ENCODE measurements around the gene OR1S1.
"Not testable (repeated sequence)": the region's sequence is repeated elsewhere in the genome, so short reads cannot be mapped to it uniquely, and the experiment has no call there.

The OR1S1 gene

DNA sequence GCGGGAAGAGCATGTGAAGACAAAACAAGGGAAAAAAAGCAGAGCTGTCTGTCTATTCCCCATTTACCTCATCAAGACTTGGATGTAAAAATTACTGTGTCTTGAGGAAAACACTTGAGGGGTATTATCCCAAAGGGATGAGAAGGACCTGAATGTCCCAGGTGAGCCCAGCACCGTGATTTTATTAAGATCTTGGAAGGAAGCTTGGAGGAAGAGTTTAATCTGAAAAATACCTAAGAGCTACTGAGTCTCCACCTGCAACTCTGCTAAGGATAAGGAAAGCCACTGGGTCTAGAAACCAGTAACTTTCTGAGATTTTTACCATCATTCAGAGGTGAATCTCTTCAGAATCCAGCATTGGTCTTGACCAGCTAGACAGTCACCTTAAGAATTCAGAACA lies at the start of gene OR1S1:
TSS of gene OR1S1 (plus strand) at position 301 of the 400 bp plus-strand sequence.
- not testable (repeated sequence) for DNase-seq (ENCODE audit: low read depth in 2 of 2)

DNA sequence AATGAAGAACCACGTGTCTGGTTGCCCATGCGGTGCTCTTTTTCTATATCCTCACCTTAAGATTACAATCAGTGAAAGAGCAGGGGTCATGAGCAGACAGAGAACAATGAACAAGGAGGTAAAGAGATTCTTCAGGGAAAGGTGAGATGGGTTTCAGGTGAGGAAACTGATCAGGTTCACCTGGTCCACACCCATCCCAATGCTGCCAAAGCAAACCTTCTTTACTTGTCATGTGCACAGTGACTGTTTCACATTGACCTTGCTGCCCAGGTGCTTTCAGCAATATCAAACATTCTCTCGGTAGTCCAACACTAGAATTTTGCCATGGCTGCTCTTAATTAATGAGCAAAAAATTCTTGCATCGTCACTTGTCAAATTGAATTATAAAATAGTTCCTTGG lies 48.1 kb upstream of the OR1S1 start:
- DNase-seq (ENCODE audit: low read depth in 2 of 2) = no peak

DNA sequence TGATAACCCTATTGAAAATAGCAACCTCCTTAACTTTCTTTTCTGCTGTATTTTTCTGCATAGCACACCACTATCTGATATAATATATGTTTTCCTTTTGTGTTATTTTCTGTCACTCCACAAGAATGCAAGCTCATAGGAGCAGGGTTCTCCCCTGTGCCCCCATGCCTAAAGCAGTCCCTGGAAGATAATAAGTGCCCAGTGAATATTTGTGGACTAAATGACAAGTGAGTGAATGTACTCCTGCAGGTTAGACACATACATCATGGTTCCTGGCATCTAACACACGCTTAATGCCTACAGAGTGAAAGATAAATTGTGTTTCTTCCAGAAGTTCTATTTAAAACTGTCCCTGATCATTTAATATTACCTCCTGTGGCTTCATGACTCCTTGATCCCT lies 47.5 kb upstream of the OR1S1 start:
- DNase-seq (ENCODE audit: low read depth in 2 of 2) = no peak

DNA sequence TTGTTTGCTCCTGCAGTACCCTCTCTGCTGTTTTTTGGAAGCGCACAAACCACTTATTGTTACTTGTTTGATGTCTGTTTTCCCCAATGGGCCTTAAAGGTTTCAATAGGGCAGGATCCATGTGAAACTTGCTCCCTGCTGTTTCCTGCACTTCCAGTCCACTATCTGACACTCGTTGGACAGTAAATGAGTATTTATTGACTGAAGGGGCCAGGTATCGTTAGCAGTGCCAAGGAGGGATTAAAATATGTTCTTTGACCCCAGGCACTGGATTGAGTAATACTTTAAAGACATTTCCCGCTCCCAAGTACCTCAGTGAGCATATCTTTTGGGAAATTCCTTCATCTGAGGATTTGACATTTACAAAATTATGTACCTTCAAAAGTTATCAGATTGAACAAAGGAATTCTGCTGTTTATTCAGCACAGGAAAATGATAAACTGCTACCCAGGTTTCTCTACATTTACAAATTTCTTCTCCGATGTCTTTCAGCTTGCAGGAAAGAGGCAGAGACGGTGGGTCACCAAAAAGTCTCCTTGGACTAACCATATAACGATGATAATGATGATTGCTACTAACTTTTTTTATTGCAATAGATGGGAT lies 46.9 kb upstream of the OR1S1 start:
- DNase-seq (ENCODE audit: low read depth in 2 of 2) = no peak

DNA sequence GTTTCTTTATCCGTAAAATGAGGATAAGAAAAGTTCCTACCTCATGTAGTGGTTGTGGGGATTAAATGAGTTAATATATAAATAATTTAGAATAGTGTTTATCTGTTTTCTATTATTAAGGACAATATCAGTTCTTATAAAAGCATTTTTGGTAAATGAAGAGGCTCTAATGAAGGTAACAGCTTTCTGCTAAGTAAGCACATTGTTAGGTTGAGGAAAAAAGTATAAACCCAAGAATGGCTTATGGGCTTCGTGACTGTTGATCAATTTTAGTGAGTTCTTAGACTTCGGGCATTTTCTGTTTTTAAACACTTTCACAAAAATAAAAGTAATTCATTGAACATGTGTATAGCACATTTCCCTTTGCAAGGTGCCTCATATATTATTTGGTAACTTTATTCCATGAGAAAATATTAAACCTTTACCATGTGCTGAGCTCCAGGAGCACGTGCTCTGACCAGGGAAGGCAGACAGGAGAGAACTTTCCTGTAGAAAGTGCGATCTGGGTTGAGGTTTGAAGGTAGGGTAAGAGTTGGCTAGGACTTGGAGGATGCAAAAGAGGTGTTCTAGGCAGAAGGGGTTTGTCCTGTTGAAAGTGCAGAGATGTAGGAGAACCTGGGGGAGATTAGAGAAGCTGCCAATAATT lies 35.0 kb upstream of the OR1S1 start:
- DNase-seq (ENCODE audit: low read depth in 2 of 2) = no peak

DNA sequence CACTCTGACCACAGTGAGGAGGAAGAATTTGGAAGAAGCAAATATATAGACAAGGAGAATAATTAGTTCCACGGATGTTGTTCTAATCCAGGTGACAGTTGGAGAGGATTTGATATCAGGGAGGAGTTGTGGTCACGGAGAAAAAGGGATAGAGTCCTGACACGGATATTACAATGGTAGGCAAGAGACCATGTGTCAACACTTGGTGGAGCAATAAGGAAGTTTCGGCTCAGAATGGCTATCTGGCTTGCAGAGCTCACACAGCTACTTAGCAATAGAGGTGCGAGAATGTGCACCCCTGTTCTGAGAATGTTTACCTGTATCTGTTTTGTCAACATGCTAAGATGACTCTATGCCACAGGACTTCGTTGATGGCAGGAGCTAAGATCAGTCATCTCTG lies 34.1 kb upstream of the OR1S1 start:
- no peak for DNase-seq (ENCODE audit: low read depth in 2 of 2)

DNA sequence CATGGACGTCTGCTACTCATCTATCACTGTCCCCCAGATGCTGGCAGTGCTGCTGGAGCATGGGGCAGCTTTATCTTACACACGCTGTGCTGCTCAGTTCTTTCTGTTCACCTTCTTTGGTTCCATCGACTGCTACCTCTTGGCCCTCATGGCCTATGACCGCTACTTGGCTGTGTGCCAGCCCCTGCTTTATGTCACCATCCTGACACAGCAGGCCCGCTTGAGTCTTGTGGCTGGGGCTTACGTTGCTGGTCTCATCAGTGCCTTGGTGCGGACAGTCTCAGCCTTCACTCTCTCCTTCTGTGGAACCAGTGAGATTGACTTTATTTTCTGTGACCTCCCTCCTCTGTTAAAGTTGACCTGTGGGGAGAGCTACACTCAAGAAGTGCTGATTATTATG lies 32.9 kb upstream of the OR1S1 start:
- DNase-seq (ENCODE audit: low read depth in 2 of 2) = no peak

DNA sequence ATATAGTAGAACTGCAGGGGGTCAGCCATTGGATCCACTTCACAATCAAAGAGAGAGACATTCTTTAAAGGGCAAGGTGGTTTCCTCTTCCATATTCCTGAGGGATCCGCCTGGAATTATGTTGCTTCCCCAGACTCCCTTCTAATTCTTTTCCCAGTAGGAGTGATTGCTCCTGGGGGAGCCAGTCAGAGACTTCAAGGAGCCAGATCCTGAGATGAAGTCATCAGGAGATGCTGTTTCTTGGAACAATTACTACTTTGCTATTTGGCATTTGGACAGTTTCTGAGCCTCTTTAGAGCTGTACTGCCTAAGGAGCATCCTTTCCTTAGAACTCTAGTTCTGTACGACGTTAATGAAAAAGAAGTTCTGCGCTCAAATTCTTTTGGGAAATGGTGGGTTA lies 25.6 kb upstream of the OR1S1 start:
- DNase-seq (ENCODE audit: low read depth in 2 of 2) = no peak

DNA sequence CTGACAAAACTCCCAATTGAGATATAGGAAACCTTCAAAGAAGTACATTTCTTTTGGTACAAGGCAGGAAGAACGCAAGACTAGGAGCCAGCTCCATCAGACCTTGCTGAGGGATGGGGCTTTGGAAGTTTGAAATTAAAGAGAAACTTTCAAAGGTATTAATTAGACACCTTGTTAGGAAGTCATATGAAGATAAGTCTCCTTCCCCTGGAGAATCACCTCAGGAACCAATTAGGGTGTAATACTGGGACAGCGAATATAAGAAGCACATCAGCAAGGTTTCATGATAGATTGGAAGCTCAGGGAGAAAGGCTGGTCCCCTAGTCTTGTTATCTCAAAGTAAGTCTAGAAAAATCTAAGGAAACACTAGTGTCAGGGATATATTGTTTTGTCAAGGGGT lies 23.8 kb upstream of the OR1S1 start, which contains the start of gene OR9Q2:
TSS of gene OR9Q2 (plus strand) at position 301 of the 400 bp plus-strand sequence. CDS start 1,421 bp downstream, outside the sequence.
- DNase-seq (ENCODE audit: low read depth in 2 of 2) = no peak

DNA sequence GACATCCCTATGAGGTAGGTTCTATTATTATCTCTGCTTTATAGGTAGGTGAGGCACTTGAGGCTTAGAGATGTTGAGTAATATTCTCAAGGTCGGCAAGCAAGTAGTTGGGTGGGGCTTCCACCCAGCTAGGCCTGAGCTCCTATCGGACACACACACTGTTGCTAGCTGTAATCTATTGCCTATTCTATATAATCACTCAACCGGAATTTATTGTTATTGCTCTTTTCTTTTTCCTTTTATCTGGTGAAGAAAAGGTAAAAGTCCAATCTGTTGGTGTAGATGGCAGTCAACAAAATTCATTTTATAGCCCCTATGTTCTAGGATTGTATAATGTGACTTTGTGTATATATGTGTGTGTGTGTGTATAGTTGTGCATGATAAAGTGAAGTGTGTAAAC lies 20.3 kb upstream of the OR1S1 start:
- DNase-seq (ENCODE audit: low read depth in 2 of 2) = no peak

DNA sequence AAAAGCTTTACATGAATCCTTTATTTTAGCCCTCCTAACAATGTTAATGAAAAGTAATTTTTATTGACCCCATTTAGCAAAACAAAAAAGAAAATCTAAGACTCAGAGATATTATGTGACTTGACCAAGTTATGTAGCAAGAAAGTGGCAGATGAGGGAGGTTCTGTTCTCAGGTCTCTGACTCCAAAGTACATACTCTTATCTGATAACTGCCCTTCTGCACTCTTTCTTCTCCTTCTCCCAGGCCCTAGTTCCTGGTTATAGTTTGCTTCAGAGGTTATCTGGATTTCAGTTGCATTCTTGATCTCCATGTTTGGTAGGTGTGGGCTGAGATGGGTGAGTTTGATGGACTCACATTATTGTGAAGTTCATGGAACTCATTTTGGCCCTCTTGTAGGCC lies 19.1 kb upstream of the OR1S1 start:
- DNase-seq (ENCODE audit: low read depth in 2 of 2) = no peak

DNA sequence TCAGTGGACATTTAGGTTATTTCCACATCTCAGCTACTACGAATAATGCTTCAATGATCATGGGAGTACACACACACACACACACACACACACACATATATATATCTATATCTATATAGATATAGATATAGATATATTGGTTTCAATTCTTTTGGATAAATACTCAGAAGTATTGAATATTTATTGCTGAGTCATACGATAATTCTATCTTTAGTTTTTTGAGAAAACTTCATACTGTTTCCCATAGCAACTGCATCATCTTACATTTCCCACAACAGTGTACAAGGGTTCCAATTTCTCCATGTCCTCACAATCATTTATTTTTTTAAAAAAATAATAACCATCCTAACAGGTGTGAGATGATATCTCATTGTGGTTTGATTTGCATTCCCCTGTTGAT lies 16.6 kb upstream of the OR1S1 start:
- DNase-seq (ENCODE audit: low read depth in 2 of 2) = no peak

DNA sequence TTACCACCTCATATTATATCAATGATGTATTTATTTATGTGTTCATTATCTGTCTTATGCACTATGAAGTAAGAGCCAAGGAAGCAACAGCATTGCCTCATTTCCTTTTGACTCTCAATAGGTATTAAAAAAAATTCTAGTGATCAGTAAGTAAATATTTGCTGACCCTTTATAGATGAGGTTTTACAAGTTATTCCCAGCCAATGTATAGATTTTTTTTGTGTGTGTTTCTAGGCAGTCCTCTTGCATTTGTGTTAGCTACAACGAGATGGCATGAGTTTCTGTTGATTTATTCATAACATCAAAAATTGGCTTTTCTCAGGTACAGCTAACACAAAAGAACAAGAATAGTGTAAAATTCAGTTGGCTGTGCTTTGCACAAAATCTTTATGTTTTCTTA lies 13.2 kb upstream of the OR1S1 start:
- DNase-seq (ENCODE audit: low read depth in 2 of 2) = no peak

DNA sequence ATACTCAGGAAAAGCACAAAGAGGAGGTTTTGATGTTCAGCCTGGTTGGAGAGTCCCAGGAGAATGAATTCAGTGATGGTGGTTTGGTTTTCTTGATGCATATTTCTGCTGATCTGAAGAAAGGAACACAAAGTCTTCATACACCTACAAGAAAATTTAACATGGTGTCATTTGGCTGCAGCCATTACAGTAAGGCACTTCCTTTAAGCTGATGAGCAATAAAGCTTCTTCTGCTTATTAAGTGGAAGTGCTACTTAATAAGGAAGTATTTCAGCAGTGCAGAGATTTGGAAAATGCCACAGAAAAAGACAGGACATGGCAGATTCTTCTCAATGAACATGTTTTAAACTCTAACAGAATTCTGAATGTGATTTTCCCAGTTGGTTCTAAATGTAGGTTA lies 8.5 kb upstream of the OR1S1 start, which contains the start of gene OR1S2:
TSS of gene OR1S2 (minus strand) at position 101 of the 400 bp plus-strand sequence. CDS start at position 101, 0 bp downstream.
- no peak for DNase-seq (ENCODE audit: low read depth in 2 of 2)

DNA sequence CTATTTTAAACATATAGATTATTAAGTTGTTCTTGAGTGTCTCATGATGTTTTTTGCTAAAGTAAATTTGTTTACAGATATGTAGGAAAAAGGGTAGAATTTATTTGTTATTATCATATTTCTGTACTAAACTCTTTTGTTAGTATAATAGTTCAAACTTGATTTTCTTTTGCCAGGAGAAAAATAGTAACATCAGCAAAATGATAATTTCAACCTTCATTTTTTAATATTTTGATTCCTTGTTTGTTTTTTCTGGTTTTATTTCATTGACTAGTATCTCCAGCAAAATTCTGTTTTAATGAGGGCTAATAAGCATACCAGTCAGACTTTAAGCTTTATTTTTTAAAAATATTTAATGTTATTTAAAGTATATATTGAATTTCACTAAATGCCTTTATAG lies 4.0 kb downstream of the OR1S1 start:
- no peak for DNase-seq (ENCODE audit: low read depth in 2 of 2)

DNA sequence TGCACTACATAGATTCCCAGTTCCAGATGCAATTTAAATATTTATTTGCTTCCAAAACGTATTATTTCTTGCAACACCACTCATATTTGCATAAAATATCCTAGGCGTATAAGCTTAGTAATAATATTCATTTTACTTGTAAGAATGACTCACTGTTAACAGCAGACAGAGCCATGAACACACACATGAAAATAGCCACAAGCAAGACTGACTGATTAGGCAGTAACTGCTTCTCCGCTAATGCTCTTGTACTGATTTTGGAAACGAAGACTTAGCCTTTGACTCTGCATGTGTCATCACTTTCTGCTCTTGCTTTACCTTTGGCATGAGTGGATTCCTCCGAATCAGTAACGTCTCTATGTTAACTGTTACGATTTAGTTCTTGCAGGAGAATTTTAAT lies 10.2 kb downstream of the OR1S1 start:
- DNase-seq (ENCODE audit: low read depth in 2 of 2) = no peak

DNA sequence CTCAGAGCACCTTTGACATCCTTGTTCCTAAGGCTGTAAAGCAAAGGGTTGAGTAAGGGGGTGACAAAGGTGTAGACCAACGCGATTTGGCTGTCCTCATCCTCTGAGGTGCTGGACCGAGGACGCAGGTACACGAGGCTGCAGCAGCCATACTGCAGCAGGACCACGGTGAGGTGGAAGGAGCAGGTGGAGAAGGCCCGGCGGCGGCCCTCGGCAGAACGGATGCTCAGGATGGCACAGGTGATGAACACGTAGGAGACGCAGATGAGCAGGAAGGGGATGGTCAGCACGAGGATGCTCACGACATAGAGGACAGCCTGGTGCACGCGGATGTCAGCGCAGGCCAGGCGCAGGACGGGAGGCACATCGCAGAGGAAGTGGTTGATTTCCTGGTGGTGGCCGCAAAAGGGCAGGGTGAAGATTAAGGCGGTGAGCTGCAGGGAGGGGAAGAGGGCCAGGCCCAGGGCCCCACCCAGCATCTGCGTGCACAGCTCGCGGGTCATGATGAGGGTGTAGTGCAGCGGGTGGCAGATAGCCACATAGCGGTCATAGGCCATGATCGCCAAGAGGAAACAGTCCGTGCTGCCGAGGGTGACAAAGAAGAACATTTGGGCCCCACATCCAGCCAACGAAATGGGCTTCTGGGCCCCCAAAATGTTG lies 15.6 kb downstream of the OR1S1 start:
- no peak for DNase-seq (ENCODE audit: low read depth in 2 of 2)

DNA sequence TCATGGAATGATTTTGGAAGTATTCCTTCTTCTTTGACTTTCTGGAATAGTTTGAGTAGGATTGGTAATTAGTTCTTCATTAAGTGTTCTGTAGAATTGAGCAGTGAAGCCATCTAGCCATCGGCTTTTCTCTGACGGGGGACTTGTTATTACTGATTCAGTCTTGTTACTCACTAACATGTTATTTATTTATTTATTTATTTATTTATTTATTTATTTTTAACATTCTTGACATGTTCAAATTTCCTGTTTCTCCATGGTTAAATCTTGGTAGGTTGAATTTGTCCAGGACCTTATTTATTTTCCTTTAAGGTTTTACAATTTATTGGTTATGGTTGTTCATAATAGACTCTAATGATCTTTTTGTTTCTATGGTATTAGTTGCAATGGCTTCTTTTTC lies 31.4 kb downstream of the OR1S1 start:
- no peak for DNase-seq (ENCODE audit: low read depth in 2 of 2)

DNA sequence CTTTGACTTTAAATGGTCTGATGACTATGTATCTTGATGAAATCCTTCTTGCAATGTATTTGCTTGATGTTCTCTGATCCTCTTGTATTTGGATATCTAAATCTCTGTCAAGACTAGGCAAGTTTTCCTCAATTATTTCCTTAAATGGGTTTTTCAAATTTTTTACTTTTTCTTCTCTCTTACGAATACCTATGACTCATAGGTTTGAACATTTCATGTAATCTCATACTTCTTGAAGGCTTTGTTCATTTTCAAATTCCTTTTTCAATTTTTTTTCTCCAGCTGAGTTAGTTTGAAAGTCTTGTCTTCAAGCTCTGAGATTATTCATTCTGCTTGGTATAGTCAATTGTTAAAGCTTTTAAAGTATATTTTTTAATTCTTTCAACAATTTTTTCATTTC lies 42.4 kb downstream of the OR1S1 start:
- DNase-seq (ENCODE audit: low read depth in 2 of 2) = no peak

DNA sequence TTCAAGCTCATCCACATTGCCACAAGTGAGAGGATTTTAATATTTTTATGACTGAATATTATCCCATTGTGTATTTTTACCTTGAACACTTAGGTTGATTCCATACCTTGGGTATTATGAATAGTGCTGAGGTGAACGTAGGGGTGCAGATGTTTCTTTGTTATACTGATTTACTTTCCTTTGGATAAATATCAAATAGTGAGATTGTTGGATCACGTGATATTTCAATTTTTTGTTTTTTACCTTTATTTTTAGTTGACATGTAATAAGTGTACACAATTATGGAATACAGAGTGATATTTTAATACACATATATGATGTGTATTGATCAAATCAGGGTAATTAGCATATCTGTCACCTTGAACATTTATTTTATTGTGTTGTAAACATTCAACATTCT lies 47.5 kb downstream of the OR1S1 start:
- DNase-seq (ENCODE audit: low read depth in 2 of 2) = no peak
